ENCODE data around the gene EEF1A2.

EEF1A2 gene

GRCh38 chr20:63468421-63468820 lies 30.5 kb downstream of the EEF1A2 start:
- DNase-seq (ENCODE audit: low spot score): no peak

- DNase-seq (ENCODE audit: low spot score): no peak
These were observed 31.4 kb downstream of the EEF1A2 start for GRCh38 chr20:63467294-63468083.

GRCh38 chr20:63466861-63467260 lies 32.0 kb downstream of the EEF1A2 start:
- no peak for DNase-seq (ENCODE audit: low spot score)

GRCh38 chr20:63466250-63466825 lies 32.5 kb downstream of the EEF1A2 start:
- no peak for DNase-seq (ENCODE audit: low spot score)

- DNase-seq (ENCODE audit: low spot score): no peak
These were observed 33.3 kb downstream of the EEF1A2 start for GRCh38 chr20:63465380-63466249.

- DNase-seq (ENCODE audit: low spot score): no peak
These were observed 34.6 kb downstream of the EEF1A2 start for GRCh38 chr20:63464289-63464635.

- no peak for DNase-seq (ENCODE audit: low spot score)
These were observed 35.2 kb downstream of the EEF1A2 start for GRCh38 chr20:63463400-63464288.

GRCh38 chr20:63462244-63462643 lies 36.6 kb downstream of the EEF1A2 start:
- DNase-seq (ENCODE audit: low spot score): no peak

GRCh38 chr20:63461104-63461763 lies 37.6 kb downstream of the EEF1A2 start:
- no peak for DNase-seq (ENCODE audit: low spot score)

GRCh38 chr20:63459070-63459380 lies 39.9 kb downstream of the EEF1A2 start:
- no peak for DNase-seq (ENCODE audit: low spot score)

GRCh38 chr20:63458170-63459069 lies 40.5 kb downstream of the EEF1A2 start:
- DNase-seq (ENCODE audit: low spot score): no peak

- no peak for DNase-seq (ENCODE audit: low spot score)
These were observed 41.1 kb downstream of the EEF1A2 start for GRCh38 chr20:63457737-63458136.

- no peak for DNase-seq (ENCODE audit: low spot score)
These were observed 42.2 kb downstream of the EEF1A2 start for GRCh38 chr20:63456429-63457284.

- DNase-seq (ENCODE audit: low spot score): no peak
These were observed 43.4 kb downstream of the EEF1A2 start for GRCh38 chr20:63455568-63455859.

- DNase-seq (ENCODE audit: low spot score): no peak
These were observed 43.9 kb downstream of the EEF1A2 start for GRCh38 chr20:63454731-63455567.

GRCh38 chr20:63452821-63453523 lies 45.9 kb downstream of the EEF1A2 start:
- no peak for DNase-seq (ENCODE audit: low spot score)

GRCh38 chr20:63452341-63452740 lies 46.5 kb downstream of the EEF1A2 start:
- no peak for DNase-seq (ENCODE audit: low spot score)

GRCh38 chr20:63451821-63452220 lies 47.1 kb downstream of the EEF1A2 start:
- DNase-seq (ENCODE audit: low spot score): no peak
